Measurements from ENCODE around the gene FGF3. TPM values are rescaled to one million over a fixed set of nuclear protein-coding genes. Genes with fewer than 3 reads are reported as not detected.

FGF3 gene
- polyA plus RNA-seq, 1 donor (not counting 4 experiments of a cell fraction or from before 2014, with no cell fraction given), result not detected

GRCh38 chr11:69818231-69818602 lies 999 bp downstream of the FGF3 start:
- dilution Hi-C loops (cut with MboI; ENCODE audit: extremely low pct_ligation_motif_present, low sequenced_read_pairs), result no loop called here
- no peaks in the 10 kb centered on the region for H3K9me3 ChIP-seq (ENCODE audit: control insufficient read depth, low read depth, low read length)
- no peak for DNase-seq (ENCODE audit: low read depth, low spot score)
- no peaks in the 10 kb centered on the region for H3K79me2 ChIP-seq (ENCODE audit: control insufficient read depth, insufficient read depth, low read length)
- no peak overlapping the region for H3K4me3 ChIP-seq (ENCODE audit: control insufficient read depth in 2 of 3, extremely low read depth in 1 of 3, insufficient read depth in 2 of 3, low read depth in 1 of 3, low read length in 3 of 3)
- H3K4me2 ChIP-seq (ENCODE audit: control insufficient read depth, extremely low read depth, insufficient read depth, low read depth, low read length), result no peak overlapping the region
- TF ChIP-seq EZH2 (IDR thresholded peaks at IDR 0.05; ENCODE audit: low read length) (peak; percentile 29), CTCF (optimal IDR thresholded peaks at IDR 0.05 in 1 of 3, IDR thresholded peaks at IDR 0.05 in 1 of 3, conservative IDR thresholded peaks at IDR 0.05 in 1 of 3; ENCODE audit: extremely low read depth in 1 of 3, insufficient read depth in 2 of 3, low read length in 3 of 3) (no peak)
- H3K9ac ChIP-seq (ENCODE audit: control insufficient read depth, extremely low read depth, insufficient read depth, low read length), result no peak overlapping the region
- H3K9me1 ChIP-seq (ENCODE audit: control insufficient read depth, extremely low read depth, insufficient read depth, low read length), result no peaks in the 10 kb centered on the region
- no peak overlapping the region for H3K27ac ChIP-seq (ENCODE audit: control insufficient read depth, insufficient read depth, low read length)
- H3K36me3 ChIP-seq (ENCODE audit: control insufficient read depth in 2 of 2, extremely low read depth in 1 of 2, insufficient read depth in 2 of 2, low read length in 2 of 2), result no peaks in the 10 kb centered on the region
- FAIRE-seq, result no peak
- no peak overlapping the region for H2AFZ ChIP-seq (ENCODE audit: control insufficient read depth, low read length)
- no peaks in the 10 kb centered on the region for H4K20me1 ChIP-seq (ENCODE audit: control insufficient read depth, extremely low read depth, insufficient read depth, low read length)
- H3K4me1 ChIP-seq (ENCODE audit: control insufficient read depth, extremely low read depth, insufficient read depth, low read length), result no peaks in the 10 kb centered on the region
- H3K27me3 ChIP-seq (ENCODE audit: control insufficient read depth, extremely low read depth, insufficient read depth, low read length), result peaks cover 69% of the 10 kb centered on the region

GRCh38 chr11:69817265-69818230 lies 1.7 kb downstream of the FGF3 start:
- no peaks in the 10 kb centered on the region for H3K79me2 ChIP-seq (ENCODE audit: control insufficient read depth, insufficient read depth, low read length)
- peaks cover 64% of the 10 kb centered on the region for H3K27me3 ChIP-seq (ENCODE audit: control insufficient read depth, extremely low read depth, insufficient read depth, low read length)
- no peak overlapping the region for H2AFZ ChIP-seq (ENCODE audit: control insufficient read depth, low read length)
- no peaks in the 10 kb centered on the region for H3K9me3 ChIP-seq (ENCODE audit: control insufficient read depth, low read depth, low read length)
- TF ChIP-seq CTCF (optimal IDR thresholded peaks at IDR 0.05 in 1 of 3, IDR thresholded peaks at IDR 0.05 in 1 of 3, conservative IDR thresholded peaks at IDR 0.05 in 1 of 3; ENCODE audit: extremely low read depth in 1 of 3, insufficient read depth in 2 of 3, low read length in 3 of 3), result no peak
- TF ChIP-seq EZH2 (IDR thresholded peaks at IDR 0.05; ENCODE audit: low read length), result peak; percentile 20
- no peak for FAIRE-seq
- H3K4me3 ChIP-seq (ENCODE audit: control insufficient read depth in 2 of 3, extremely low read depth in 1 of 3, insufficient read depth in 2 of 3, low read depth in 1 of 3, low read length in 3 of 3), result peak overlapping the region in 2 of 3 experiments; percentile 34 to 35
- peak overlapping the region; percentile 22 for H3K4me2 ChIP-seq (ENCODE audit: control insufficient read depth, extremely low read depth, insufficient read depth, low read depth, low read length)
- H4K20me1 ChIP-seq (ENCODE audit: control insufficient read depth, extremely low read depth, insufficient read depth, low read length), result no peaks in the 10 kb centered on the region
- no peaks in the 10 kb centered on the region for H3K36me3 ChIP-seq (ENCODE audit: control insufficient read depth in 2 of 2, extremely low read depth in 1 of 2, insufficient read depth in 2 of 2, low read length in 2 of 2)
- no peaks in the 10 kb centered on the region for H3K4me1 ChIP-seq (ENCODE audit: control insufficient read depth, extremely low read depth, insufficient read depth, low read length)
- no peak overlapping the region for H3K27ac ChIP-seq (ENCODE audit: control insufficient read depth, insufficient read depth, low read length)
- no peaks in the 10 kb centered on the region for H3K9me1 ChIP-seq (ENCODE audit: control insufficient read depth, extremely low read depth, insufficient read depth, low read length)
- H3K9ac ChIP-seq (ENCODE audit: control insufficient read depth, extremely low read depth, insufficient read depth, low read length), result no peak overlapping the region
- dilution Hi-C loops (cut with MboI; ENCODE audit: extremely low pct_ligation_motif_present, low sequenced_read_pairs), result no loop called here
- no peak for DNase-seq (ENCODE audit: low read depth, low spot score)
